NK-92 (cell line): ENCODE measurements around the gene CTNNA3.

Experiments
- DNase-seq: peaks from one replicate; lab custom pipeline; 2025; ENCODE audit not compliant: unreplicated experiment; lab: John Stamatoyannopoulos, UW

CTNNA3 gene

DNA sequence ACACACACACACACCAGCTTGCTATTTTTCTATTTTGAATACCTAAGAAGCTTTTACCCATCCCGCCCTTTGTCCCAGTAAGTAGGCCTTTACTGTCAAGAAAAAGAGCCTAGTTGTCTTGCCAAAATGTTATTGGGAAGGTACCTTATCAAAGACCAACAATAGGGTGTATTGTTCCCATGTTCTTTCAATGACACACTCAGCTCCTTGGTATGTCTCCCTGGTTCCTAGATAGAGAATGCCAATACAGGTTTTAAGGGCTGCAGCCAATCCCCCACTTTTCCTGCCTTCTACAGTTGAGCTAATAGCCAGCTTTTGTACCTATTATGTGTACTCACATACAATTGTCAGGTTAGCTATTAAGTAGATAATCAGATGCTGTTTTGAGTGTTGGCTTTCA, 862.1 kb downstream of the CTNNA3 start:
- DNase-seq: no peak

DNA sequence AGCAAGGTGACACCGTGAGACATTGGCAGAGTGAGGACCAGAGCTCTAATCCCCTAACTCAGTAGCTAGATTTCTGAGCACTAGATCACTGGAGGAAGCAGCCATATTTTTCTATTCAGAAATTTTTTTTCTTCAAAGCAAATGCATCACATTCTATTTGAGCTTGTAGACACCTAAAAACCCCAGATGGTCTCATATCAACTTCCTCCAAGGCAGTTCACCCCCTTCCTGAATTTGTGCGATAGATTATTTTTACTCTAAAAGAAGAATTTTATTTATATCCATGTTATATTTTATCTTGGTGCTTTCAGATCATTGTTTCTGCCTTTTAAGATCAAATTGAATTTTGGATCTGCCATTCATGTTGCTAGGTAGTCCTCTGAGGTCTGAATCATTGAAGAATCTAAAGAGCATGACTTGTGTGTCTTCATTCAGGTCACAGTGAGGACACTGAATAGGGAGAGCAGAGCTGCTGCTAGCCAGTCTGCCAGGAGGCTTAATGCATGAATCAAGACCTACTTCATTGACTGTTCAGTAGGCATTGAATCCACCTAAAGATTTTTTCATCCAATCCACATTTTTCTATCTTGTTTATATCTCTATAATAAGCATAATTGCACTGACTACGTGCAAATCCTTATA, 863.1 kb downstream of the CTNNA3 start:
- no peak for DNase-seq

DNA sequence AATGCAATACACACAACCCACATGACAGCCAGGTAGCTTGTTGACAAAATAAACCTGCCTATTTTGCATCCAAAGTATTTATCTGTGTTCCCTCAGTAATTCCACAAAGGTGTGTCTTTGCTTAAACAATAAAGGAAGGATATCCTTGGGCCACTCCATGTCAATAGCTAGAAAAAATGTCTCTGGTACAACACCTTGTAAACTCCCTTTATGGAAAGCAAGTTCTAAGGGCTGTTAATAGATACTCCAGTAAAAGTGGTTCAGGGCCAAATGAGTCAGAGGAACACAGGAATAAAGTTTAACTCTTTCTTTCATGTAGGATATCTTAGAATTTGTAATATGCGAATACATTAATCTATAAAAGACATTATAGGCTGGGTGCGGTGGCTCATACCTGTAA, 867.0 kb downstream of the CTNNA3 start:
- DNase-seq: no peak

DNA sequence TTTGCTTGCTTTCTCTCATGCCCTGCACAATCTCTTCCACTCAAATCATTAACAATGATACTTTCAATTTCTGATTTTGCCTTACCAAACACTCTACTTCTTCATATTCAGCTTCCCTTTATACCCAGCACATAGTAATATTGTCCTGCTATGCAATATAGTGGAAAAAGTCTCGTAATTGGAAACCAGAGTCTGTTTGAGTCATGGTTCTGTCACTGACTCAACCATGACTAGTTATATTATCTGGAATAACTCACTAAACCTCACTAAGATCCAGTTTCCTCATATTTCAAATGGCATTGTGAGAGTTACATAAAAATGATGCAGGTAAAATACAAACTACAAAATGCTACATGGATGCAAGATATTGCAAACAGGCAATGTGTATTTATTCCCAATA, 868.6 kb downstream of the CTNNA3 start:
- no peak for DNase-seq

DNA sequence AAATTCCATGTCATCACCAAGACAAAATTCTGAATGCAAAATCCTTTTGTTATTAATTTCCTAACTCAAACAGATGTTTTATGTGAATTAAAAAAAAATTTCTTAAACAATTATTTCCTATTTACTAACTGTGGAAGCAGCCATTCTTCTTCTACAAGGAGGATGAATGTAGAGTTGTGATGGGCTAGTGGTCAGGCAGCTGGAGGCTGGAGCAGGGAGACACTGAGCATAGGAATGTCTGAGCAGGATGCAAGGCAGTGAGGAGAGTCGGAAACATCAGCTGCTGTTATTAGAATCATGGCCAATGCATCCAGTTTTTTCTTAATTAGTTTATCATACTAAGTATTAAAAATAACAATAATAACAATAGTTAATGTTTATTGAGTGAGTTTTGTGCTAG, 872.7 kb downstream of the CTNNA3 start:
- no peak for DNase-seq

DNA sequence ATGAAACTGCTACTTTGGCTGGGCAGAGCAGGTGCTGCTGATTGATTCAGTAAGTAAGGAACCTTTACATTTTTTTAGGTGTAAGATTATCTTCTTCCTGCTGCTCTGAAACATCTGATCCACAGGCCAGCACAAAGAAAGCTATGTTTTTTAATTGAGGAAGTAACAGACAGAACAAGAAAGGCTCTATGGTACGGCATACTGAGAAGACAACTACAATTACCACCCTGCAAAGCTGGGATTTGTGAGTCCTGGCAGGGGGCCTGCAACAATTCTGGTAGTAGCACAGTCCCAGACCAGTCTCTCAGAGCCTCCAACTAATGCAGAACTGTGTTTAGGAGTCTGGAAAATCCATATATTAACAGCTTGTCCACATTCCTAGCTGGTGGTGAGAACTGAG, 873.2 kb downstream of the CTNNA3 start:
- no peak for DNase-seq

DNA sequence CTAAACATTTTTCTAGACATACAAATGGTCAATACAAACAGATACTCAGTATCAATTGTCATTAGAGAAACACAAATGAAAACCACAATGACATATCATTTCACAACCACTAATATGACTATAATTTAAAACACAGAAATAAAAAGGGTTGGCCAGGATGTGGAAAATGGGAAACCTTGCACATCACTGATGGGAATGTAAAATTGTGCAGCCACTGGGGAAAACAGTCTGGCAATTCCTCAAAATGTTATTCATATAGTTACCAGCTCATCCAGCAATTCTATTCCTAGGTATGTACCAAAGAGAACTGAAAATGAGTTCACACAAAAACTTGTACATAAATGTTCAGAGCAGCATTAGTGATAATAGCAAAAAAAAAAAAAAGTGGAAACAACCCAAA, 876.3 kb downstream of the CTNNA3 start:
- no peak for DNase-seq

DNA sequence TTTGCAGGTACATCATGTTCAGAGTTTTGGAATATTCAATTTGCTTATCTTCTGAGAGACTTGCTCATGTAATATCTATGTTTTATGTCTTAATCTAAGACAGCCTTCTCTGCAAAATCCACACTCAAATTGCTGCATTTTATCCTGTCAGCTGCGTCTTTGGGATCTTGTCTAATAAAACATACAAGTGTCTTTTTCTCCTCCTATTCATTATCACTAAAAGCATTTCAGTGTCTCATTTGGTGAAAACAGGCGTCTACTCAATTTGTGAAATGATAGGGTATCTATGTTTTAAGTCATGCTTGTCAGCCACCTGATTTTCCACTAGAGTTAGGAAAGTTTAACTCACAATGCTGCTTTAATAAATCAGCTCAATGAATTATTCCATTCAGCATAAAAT, 882.9 kb downstream of the CTNNA3 start:
- no peak for DNase-seq

DNA sequence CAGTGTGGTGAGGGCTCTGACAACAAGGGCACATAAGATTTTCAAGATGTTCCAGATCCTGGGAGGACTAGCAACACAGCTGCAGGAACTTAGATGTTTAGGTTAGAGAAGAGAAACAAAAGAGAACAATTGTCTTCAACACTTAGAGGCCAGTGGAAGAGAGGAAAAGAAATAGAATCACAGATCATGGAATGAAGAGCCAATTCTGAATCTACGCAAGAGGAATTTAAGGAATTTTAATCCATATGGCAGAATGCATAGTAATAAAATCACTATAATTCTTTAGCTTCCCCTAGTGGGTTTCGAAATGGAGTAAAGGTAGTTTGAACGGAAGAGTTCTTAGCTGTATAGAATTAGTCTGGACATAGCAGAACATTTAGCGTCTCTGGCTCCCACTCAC, 884.8 kb downstream of the CTNNA3 start:
- no peak for DNase-seq

DNA sequence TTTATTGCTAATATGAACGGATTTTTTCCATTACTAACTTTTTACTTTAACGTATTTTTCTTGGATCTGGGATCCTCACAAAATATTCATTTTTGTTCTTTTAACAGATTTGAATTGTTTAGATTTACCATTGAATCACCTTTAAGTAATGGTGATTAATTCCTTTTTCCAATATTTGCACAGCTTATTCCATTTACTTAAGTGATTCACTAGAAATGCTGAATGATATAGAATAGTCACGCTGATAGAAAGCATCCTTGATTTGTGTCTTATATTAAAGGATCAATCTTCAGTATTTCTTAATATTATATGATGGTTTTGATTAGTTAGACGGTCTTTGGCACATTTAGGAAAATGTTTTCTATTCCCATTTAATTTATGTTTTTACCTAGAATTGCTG, 886.6 kb downstream of the CTNNA3 start:
- no peak for DNase-seq

DNA sequence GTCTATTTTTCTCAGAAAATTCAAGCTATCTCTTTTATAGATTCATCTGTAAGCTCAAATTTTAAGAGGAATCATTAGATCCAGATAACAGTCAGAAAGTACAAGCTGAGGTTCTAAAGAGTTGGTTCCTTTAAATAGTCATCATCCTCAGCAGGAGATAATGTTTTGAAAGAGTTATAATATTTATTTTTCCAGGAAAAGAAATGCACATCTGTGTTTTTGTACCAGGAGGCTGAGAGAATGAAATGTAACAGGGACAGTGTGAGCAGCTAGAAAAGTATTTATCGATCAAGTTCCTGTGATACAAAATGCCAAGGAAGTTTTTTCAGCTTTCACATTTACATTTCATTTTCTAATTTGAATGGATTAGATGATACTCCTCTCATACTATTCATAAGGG, 890.4 kb downstream of the CTNNA3 start:
- DNase-seq: no peak

DNA sequence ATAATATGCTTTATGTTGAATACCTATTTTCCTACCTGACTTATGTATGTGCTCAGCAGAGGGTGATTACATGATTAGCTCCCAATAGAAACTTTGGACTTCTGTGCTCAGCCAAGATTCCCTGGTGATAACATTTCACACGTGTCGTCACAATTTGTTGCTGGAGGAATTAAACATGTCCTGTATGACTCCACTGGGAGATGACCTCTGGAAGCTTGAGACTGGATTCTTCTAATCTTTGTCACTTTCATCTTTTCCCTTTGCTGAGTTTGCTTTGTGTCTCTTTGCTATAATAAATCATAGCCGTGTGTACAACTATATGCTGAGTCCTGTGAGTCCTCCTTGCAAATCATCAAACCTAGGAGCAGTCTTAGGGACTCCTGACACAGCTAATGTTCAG, 891.0 kb downstream of the CTNNA3 start:
- no peak for DNase-seq

DNA sequence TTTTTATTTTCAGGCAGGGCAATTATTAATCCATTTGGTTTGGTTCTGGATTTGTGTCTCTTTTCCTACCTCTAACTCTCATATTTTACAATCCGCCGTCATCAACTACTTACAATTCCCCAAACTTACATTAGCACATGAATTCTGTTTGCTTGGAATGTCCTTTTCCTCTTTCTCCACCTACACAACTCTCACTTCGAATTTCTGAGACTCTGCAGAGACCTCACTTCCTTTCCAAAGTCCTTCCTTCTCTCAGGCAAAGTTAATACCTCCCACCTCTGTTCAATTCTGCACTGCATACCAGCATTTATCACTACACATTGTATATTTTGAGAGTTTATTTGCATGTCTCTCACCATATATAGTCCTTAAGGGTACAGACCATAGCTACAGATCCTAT, 892.8 kb downstream of the CTNNA3 start:
- DNase-seq: no peak

DNA sequence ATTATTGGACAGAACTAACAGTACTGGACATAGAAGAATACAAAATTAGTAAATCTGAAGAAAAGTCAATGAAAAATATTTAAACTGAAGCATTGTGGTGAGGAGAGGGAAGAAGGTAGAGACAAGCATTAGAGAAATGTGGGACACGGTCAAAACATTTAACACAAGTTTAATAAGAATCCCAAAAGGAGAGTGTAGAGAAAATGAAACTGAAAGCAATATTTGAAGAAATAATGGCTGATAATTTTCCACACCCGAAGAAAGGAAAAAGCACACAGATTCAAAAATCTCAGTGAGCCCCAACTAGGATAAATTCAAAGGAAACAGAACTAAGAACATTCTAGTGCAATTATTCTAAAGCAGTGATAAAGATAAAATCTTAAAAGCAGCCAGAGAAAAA, 896.5 kb downstream of the CTNNA3 start:
- no peak for DNase-seq

DNA sequence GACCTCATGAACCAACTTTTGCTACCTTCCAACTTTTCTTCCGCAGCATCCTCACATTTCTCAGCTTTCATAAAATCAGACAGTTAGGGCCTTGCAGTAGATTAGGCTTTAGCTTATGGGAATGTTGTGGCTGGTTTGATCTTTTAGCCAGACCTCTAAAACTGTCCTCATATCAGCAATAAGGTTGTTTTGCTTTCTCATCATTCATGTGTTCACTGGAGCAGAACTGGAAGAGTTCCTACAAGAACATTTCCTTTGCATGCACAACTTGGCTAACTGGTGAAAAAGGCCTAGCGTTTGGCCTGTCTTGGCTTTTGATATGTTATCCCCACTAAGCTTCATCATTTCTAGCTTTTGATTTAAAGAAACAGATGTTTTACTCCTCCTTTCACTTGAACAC, 900.1 kb downstream of the CTNNA3 start:
- DNase-seq: no peak

DNA sequence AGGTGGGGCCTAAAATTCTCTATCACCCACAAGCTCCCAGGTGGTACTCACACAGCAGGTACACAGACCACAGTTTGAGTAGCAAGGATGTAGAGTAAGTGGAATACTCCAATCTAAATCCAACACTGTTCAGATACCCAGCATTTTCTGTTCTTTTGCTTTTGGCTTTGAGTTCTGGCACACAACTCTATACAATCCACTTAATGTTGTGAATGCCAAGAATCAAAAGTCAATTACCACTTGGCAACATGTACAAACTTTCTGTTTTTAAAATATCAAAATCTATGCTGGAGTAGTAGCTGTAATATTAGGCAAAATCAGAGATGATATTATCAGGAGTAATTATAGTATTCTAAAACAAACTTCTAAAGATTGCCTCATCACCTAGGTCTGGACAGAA, 903.6 kb downstream of the CTNNA3 start:
- no peak for DNase-seq

DNA sequence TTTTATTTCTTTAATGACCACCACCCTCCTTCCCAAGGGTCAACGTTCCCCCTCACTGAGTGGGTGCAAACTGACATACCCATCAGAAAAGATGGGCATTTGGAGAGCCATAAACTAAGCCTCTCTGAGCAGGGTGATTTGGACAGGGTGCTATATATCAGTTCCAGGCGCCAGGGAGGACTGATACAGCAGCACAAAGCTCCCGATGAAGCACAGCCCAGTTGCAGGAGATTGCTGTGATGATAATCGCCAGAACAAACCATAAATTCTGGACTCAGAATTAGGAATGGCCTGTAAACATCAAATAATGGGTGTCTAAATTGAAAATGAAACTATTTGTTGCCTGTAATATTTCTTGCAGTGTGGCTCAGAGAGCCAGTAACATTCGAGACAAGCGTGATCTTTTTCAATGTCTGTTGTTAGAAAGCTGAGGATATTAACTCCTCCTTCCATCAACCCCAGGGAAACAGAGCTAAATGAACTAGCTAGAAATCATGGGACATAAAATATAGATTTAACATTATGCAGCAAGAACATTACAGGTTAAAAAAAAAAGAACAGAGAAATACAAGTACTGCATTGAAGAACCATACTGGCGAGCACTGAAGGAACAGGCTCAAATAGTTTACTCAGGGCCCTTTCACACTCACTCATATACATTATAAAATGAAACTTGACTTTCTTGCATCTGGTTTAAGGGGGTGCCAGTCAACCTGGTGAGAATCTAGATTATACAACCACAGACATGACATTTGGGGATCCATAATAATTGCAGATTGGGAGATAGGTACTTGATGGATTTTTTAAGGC, 907.6 kb downstream of the CTNNA3 start:
- DNase-seq: no peak

DNA sequence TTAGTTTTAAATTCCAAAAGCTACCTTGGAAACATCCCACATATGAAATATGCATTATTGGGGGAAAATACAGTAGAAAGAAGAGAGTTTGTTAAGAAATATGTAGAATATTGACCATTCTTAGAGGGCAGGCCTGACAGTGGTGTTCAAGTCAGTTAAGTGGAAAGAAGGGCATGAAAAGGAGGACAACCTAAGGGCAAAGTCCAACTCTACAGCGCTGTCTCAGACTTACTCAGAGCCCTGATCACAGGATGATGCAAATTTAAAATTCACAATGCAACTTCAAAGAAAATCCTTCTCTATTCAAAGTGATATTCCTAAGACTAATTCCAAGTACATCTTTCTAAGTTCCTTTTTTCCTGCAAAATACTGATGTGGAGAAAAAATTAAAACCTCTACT, 909.3 kb downstream of the CTNNA3 start:
- no peak for DNase-seq

DNA sequence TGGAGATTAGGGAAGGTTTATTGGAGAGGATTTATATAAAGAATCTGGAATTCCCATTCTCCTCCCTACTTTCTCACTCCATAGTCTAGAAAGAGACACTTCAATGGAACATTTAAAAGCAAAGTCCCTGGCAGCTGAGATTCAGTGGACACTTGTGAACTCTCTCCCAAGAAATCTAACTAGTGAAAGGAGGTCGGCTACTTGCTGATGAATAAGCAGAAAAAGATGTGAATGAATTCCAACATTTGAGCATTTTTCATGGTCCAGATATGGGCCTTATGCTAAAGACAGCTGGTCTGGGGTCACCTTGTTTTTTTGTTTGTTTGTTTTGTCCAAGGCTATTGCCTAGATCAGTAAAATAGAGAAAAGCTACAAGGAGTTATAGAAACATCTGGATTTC, 911.2 kb downstream of the CTNNA3 start:
- DNase-seq: no peak

DNA sequence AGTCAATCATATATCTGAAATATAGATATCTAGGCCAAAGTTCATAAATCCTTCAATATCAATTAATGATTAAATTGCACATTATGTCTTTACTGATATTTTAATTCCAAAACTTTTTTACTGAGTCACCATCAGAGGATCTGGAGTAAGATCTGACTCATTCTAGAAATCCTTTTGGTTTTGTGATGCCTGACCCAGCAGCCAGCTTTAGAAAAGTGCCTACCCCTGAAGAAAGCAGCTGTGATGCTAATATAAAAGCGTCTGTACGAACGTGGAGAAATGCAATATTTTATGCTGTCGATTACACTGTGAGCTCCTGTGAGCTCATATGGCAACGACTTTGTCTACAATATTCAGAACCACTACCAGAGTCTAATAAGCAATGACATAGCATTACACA, 912.7 kb downstream of the CTNNA3 start:
- no peak for DNase-seq

DNA sequence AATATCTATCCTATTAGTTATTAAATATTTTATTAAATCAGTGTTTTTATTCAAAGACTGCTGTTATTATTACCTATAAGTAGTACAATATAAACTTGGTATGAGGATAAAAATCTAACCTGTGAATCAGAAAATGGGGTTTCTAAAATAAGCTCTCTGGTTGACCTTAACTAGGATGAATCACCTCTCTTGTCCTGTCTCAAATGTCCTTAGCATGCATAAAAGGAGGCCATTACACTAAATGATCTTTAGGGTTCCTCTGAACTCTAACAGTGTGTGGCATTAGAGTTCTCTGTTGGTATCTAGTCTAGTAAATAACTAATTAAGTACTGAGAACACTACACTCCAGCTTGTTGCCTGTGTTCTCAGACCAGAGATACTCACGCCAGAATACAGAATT, 913.2 kb downstream of the CTNNA3 start:
- DNase-seq: no peak

DNA sequence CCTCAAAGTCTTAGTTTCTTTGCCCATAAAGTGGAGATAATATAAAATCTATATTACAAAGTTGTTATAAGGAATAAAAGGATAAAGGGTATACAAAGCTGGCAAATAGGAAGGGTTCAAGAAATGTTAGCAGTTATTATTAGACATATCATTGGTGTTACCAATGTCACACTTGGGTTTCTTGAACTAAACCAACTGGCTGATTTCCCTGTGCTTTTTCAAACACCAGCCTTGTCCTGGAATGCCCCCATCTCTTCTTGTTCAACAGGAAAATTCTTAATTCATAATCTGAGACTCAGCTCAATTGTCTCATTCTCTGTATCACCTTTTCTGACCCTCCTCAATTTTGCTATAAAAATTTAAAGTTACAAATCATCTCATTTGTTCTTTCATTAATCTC, 913.9 kb downstream of the CTNNA3 start:
- no peak for DNase-seq

DNA sequence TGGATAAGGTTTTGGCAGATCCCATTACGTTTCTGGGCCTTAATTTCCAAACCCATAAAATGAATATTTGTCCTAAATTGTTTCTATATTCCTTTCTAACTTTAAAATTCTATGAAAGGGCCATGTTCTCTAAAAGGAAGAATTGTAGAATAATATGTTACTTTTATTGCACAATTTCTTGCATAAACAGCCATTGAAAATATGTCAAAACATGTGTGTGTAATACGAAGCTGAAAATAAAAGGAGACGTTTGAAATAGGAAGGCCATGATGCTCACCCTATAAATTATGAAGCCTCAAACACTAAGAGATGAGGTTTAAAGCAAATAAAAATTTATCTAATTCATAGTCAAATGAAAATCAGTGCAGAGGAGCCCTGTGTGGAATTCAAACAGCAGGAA, 915.2 kb downstream of the CTNNA3 start:
- no peak for DNase-seq
